Adipocyte (in vitro differentiated cells): ENCODE data around the gene TBC1D17.

Source experiments
- DNase-seq: peaks from one replicate; pipeline ENCODE4 v3.0.0-alpha.2; 2015; ENCODE audit warnings: low read depth
- H3K27me3 ChIP-seq: replicated peaks from 2 replicates; pipeline ENCODE4 v1.7.0; 2013; ENCODE audit warnings: mild to moderate bottlenecking, low read length, moderate library complexity; ENCODE audit not compliant: control insufficient read depth, insufficient read depth
- H3K36me3 ChIP-seq: 2 replicates; pipeline ENCODE4 v1.7.0; 2013; ENCODE audit warnings: low read length, mild to moderate bottlenecking, moderate library complexity; ENCODE audit not compliant: control insufficient read depth, insufficient read depth, severe bottlenecking
- H3K4me1 ChIP-seq: 2 replicates; pipeline ENCODE4 v1.7.0; 2013; ENCODE audit warnings: mild to moderate bottlenecking, low read length, moderate library complexity; ENCODE audit not compliant: control insufficient read depth, insufficient read depth
- H3K4me3 ChIP-seq: 2 replicates; pipeline ENCODE4 v1.7.0; 2013; ENCODE audit warnings: mild to moderate bottlenecking, low read length, moderate library complexity
- H3K9ac ChIP-seq: 2 replicates; pipeline ENCODE4 v1.7.0; 2013; ENCODE audit warnings: mild to moderate bottlenecking, low read length, moderate library complexity
- H3K9me3 ChIP-seq: 2 replicates; pipeline ENCODE4 v1.7.0; 2013; ENCODE audit warnings: mild to moderate bottlenecking, low read length, moderate library complexity; ENCODE audit not compliant: control insufficient read depth

TBC1D17 gene

GRCh38 chr19:49849433-49850220 is 27.9 kb upstream of the TBC1D17 start:
- peaks cover 5% of the 10 kb centered on the region for H3K36me3 ChIP-seq
- H3K27me3 ChIP-seq: no peaks in the 10 kb centered on the region
- H3K4me1 ChIP-seq: peaks cover 28% of the 10 kb centered on the region
- peak overlapping the region; percentile 95 for H3K4me3 ChIP-seq
- no peak for DNase-seq
- peak overlapping the region; percentile 100 for H3K9ac ChIP-seq
- no peaks in the 10 kb centered on the region for H3K9me3 ChIP-seq

- Histone ChIP-seq H3K36me3 (peaks cover 9% of the 10 kb centered on the region), H3K4me1 (peaks cover 28% of the 10 kb centered on the region), H3K9me3 (no peaks in the 10 kb centered on the region), H3K4me3 (peak overlapping the region; percentile 95), H3K27me3 (no peaks in the 10 kb centered on the region), H3K9ac (peak overlapping the region; percentile 100)
- DNase-seq: no peak
These were observed 27.3 kb upstream of the TBC1D17 start for GRCh38 chr19:49850221-49850486.

GRCh38 chr19:49850487-49851342 is 26.8 kb upstream of the TBC1D17 start, which contains the start of gene PTOV1:
Gene PTOV1 (plus strand): TSS chr19:49851159.
- Histone ChIP-seq H3K4me3 (peak within 1 kb of the TSS; percentile 95), H3K36me3 (peaks cover 14% of the 10 kb centered on the region), H3K27me3 (no peaks in the 10 kb centered on the region), H3K9ac (peak within 1 kb of the TSS; percentile 100), H3K4me1 (peaks cover 28% of the 10 kb centered on the region), H3K9me3 (no peaks in the 10 kb centered on the region)
- peak; percentile 97 for DNase-seq

- peak; percentile 57 for DNase-seq
- Histone ChIP-seq H3K36me3 (peaks cover 22% of the 10 kb centered on the region), H3K27me3 (no peaks in the 10 kb centered on the region), H3K4me3 (peak overlapping the region; percentile 95), H3K4me1 (peaks cover 28% of the 10 kb centered on the region), H3K9me3 (no peaks in the 10 kb centered on the region), H3K9ac (peak overlapping the region; percentile 100)
These were observed 25.8 kb upstream of the TBC1D17 start for GRCh38 chr19:49851456-49852259.

- H3K9me3 ChIP-seq: no peaks in the 10 kb centered on the region
- H3K4me3 ChIP-seq: peak overlapping the region; percentile 95
- H3K9ac ChIP-seq: peak overlapping the region; percentile 68
- no peak for DNase-seq
- peaks cover 31% of the 10 kb centered on the region for H3K36me3 ChIP-seq
- H3K27me3 ChIP-seq: no peaks in the 10 kb centered on the region
- H3K4me1 ChIP-seq: peaks cover 28% of the 10 kb centered on the region
These were observed 24.8 kb upstream of the TBC1D17 start for GRCh38 chr19:49852631-49853126.

GRCh38 chr19:49853852-49854377 is 23.6 kb upstream of the TBC1D17 start:
- H3K36me3 ChIP-seq: peaks cover 39% of the 10 kb centered on the region
- no peaks in the 10 kb centered on the region for H3K27me3 ChIP-seq
- peaks cover 21% of the 10 kb centered on the region for H3K4me1 ChIP-seq
- H3K9me3 ChIP-seq: no peaks in the 10 kb centered on the region
- H3K4me3 ChIP-seq: no peak overlapping the region
- H3K9ac ChIP-seq: no peak overlapping the region
- DNase-seq: no peak

- no peaks in the 10 kb centered on the region for H3K9me3 ChIP-seq
- no peak overlapping the region for H3K4me3 ChIP-seq
- H3K9ac ChIP-seq: no peak overlapping the region
- peaks cover 40% of the 10 kb centered on the region for H3K36me3 ChIP-seq
- H3K4me1 ChIP-seq: peaks cover 24% of the 10 kb centered on the region
- H3K27me3 ChIP-seq: no peaks in the 10 kb centered on the region
- DNase-seq: no peak
These were observed 22.9 kb upstream of the TBC1D17 start for GRCh38 chr19:49854378-49855263.

GRCh38 chr19:49855277-49855675 is 22.2 kb upstream of the TBC1D17 start:
- H3K9me3 ChIP-seq: no peaks in the 10 kb centered on the region
- no peak overlapping the region for H3K9ac ChIP-seq
- no peak overlapping the region for H3K4me3 ChIP-seq
- no peak for DNase-seq
- no peaks in the 10 kb centered on the region for H3K27me3 ChIP-seq
- H3K4me1 ChIP-seq: peaks cover 19% of the 10 kb centered on the region
- H3K36me3 ChIP-seq: peaks cover 45% of the 10 kb centered on the region

- Histone ChIP-seq H3K4me1 (peaks cover 18% of the 10 kb centered on the region), H3K9me3 (no peaks in the 10 kb centered on the region), H3K27me3 (no peaks in the 10 kb centered on the region), H3K4me3 (no peak overlapping the region), H3K36me3 (peaks cover 51% of the 10 kb centered on the region), H3K9ac (no peak overlapping the region)
- no peak for DNase-seq
These were observed 21.6 kb upstream of the TBC1D17 start for GRCh38 chr19:49855676-49856573.
